GM19372 (cell line): Measurements from ENCODE around the gene CDON.

ENCODE experiments used
- ATAC-seq: cut with Tn5 transposase; IDR thresholded peaks from one replicate; pipeline ENCODE4 v1.9.1; 2021; ENCODE audit warnings: mild to moderate bottlenecking, low read depth, moderate library complexity; ENCODE audit not compliant: unreplicated experiment

Gene CDON

GRCh38 chr11:125959511-125959910 is 103.2 kb downstream of the CDON start:
- no peak for ATAC-seq

GRCh38 chr11:125958872-125959400 is 103.7 kb downstream of the CDON start:
- ATAC-seq = no peak

- no peak for ATAC-seq
These were observed 104.9 kb downstream of the CDON start for GRCh38 chr11:125957618-125958332.

GRCh38 chr11:125956391-125957134 is 106.1 kb downstream of the CDON start:
- no peak for ATAC-seq

GRCh38 chr11:125955856-125956255 is 106.8 kb downstream of the CDON start:
- ATAC-seq = no peak

- no peak for ATAC-seq
These were observed 107.6 kb downstream of the CDON start for GRCh38 chr11:125954945-125955640.

- ATAC-seq = no peak
These were observed 108.3 kb downstream of the CDON start for GRCh38 chr11:125954123-125954944.

- ATAC-seq = no peak
These were observed 109.2 kb downstream of the CDON start for GRCh38 chr11:125953401-125953935.

GRCh38 chr11:125952973-125953372 is 109.7 kb downstream of the CDON start:
- ATAC-seq = no peak

- ATAC-seq = no peak
These were observed 110.1 kb downstream of the CDON start for GRCh38 chr11:125952559-125952958.

GRCh38 chr11:125951731-125952130 is 110.9 kb downstream of the CDON start:
- ATAC-seq = no peak

- ATAC-seq = no peak
These were observed 111.7 kb downstream of the CDON start for GRCh38 chr11:125950696-125951651.

- ATAC-seq = no peak
These were observed 112.5 kb downstream of the CDON start for GRCh38 chr11:125950178-125950490.

GRCh38 chr11:125949271-125950177 is 113.1 kb downstream of the CDON start:
- ATAC-seq = no peak

- no peak for ATAC-seq
These were observed 114.2 kb downstream of the CDON start for GRCh38 chr11:125948278-125949051.

GRCh38 chr11:125947419-125948277 is 115.0 kb downstream of the CDON start:
- no peak for ATAC-seq
